WTC11 (cell line): ENCODE data around the gene MEP1A. TPM values are rescaled to one million over a fixed set of nuclear protein-coding genes. Genes with fewer than 3 reads are reported as not detected.

Experiments
- ATAC-seq: fragments of 200-7000 bp; cut with Tn5 transposase; 2 replicates; pipeline ENCODE4 v1.10.0; 2021; ENCODE audit warnings: mild to moderate bottlenecking, moderate library complexity
- CTCF ChIA-PET: fragments of 300-600 bp; sonication (Branson Sonifier 250); formaldehyde crosslinking; loops from one replicate; lab custom pipeline; 2021; ENCODE audit warnings: antibody characterized with exemption; lab: Charles Lee
- POLR2A ChIA-PET: fragments of 350-600 bp; sonication (Branson Sonifier 250); formaldehyde crosslinking; loops from one replicate; lab custom pipeline; 2021; ENCODE audit warnings: antibody characterized with exemption; lab: Charles Lee
- DNase-seq: peaks from one replicate; pipeline ENCODE4 v3.0.0; 2021; ENCODE audit warnings: low spot score
- H3K27ac Mint-ChIP-seq: 2 replicates; pipeline ENCODE4 v1.8.0; 2021; ENCODE audit warnings: mixed read lengths
- H3K27me3 Mint-ChIP-seq: 2 replicates; pipeline ENCODE4 v1.8.0; 2021; ENCODE audit warnings: low read depth, mild to moderate bottlenecking, moderate library complexity, mixed read lengths
- H3K36me3 Mint-ChIP-seq: 2 replicates; pipeline ENCODE4 v1.8.0; 2021; ENCODE audit warnings: mixed read lengths
- H3K4me1 Mint-ChIP-seq: 2 replicates; pipeline ENCODE4 v1.8.0; 2022; ENCODE audit warnings: mixed read lengths
- H3K4me3 Mint-ChIP-seq: 2 replicates; pipeline ENCODE4 v1.8.0; 2021; ENCODE audit warnings: mild to moderate bottlenecking, moderate library complexity, mixed read lengths
- H3K9me3 Mint-ChIP-seq: 2 replicates; pipeline ENCODE4 v1.8.0; 2021; ENCODE audit warnings: mixed read lengths
- AFF4 ChIP-seq: sonication (generic); formaldehyde crosslinking; IDR thresholded peaks from 2 replicates; pipeline ENCODE4 v1.8.1; 2023; ENCODE audit warnings: mild to moderate bottlenecking, missing genetic modification reagents, borderline replicate concordance
- CBFB ChIP-seq: sonication (generic); formaldehyde crosslinking; IDR thresholded peaks from 2 replicates; pipeline ENCODE4 v1.8.1; 2022; ENCODE audit warnings: mild to moderate bottlenecking, low read depth, missing genetic modification reagents
- E2F5 ChIP-seq: sonication (generic); formaldehyde crosslinking; IDR thresholded peaks from 2 replicates; pipeline ENCODE4 v1.8.1; 2022; ENCODE audit warnings: mild to moderate bottlenecking, moderate library complexity, missing genetic modification reagents
- ELF4 ChIP-seq: sonication (generic); formaldehyde crosslinking; IDR thresholded peaks from 2 replicates; pipeline ENCODE4 v1.8.1; 2022; ENCODE audit warnings: low read depth, mild to moderate bottlenecking, moderate library complexity, missing genetic modification reagents
- HMGA2 ChIP-seq: fragments of 250-450 bp; sonication (Bioruptor Pico); IDR thresholded peaks from 2 replicates; pipeline ENCODE4 v1.4.0; 2021; ENCODE audit warnings: mild to moderate bottlenecking, moderate library complexity
- NFYB ChIP-seq: sonication (generic); formaldehyde crosslinking; conservative IDR thresholded peaks from 2 replicates; pipeline ENCODE4 v1.8.0; 2022; ENCODE audit warnings: low read depth, missing genetic modification reagents
- OVOL2 ChIP-seq: fragments of 250-450 bp; sonication (Bioruptor Pico); IDR thresholded peaks from 2 replicates; pipeline ENCODE4 v1.9.0; 2021; ENCODE audit warnings: mild to moderate bottlenecking, borderline replicate concordance
- SMAD4 ChIP-seq: sonication (generic); formaldehyde crosslinking; IDR thresholded peaks from 2 replicates; pipeline ENCODE4 v1.8.0; 2022; ENCODE audit warnings: mild to moderate bottlenecking, missing genetic modification reagents
- ZMAT4 ChIP-seq: fragments of 250-450 bp; sonication (Bioruptor Pico); IDR thresholded peaks from 2 replicates; pipeline ENCODE4 v1.9.0; 2021; ENCODE audit warnings: mild to moderate bottlenecking
- ZNF219 ChIP-seq: sonication (generic); formaldehyde crosslinking; IDR thresholded peaks from 2 replicates; pipeline ENCODE4 v1.8.0; 2023; ENCODE audit warnings: missing genetic modification reagents, mild to moderate bottlenecking, borderline replicate concordance
- ZNF416 ChIP-seq: fragments of 250-450 bp; sonication (Bioruptor Pico); IDR thresholded peaks from 2 replicates; pipeline ENCODE4 v1.9.0; 2021; ENCODE audit warnings: mild to moderate bottlenecking, inconsistent platforms
- total RNA-seq: library from RNA; stranded (reverse); gene quantifications from 3 replicates; pipeline ENCODE4 v1.2.3, GENCODE V29; 2021
- TF ChIP-seq, protein P1 (sequence below): fragments of 200-600 bp; IDR thresholded peaks from 2 replicates; pipeline ENCODE4 v1.8.0; 2022; ENCODE audit warnings: antibody characterized with exemption
- TF ChIP-seq, protein P2 (sequence below): sonication (generic); formaldehyde crosslinking; IDR thresholded peaks from 2 replicates; pipeline ENCODE4 v1.8.0; 2022; ENCODE audit warnings: mild to moderate bottlenecking, missing genetic modification reagents
- TF ChIP-seq, protein P3 (sequence below): sonication (generic); formaldehyde crosslinking; IDR thresholded peaks from 2 replicates; pipeline ENCODE4 v1.8.1; 2023; ENCODE audit warnings: mild to moderate bottlenecking, missing genetic modification reagents, moderate library complexity

The MEP1A gene
- total RNA-seq, 1 experiment from 2014 or later: 0.09 TPM

DNA sequence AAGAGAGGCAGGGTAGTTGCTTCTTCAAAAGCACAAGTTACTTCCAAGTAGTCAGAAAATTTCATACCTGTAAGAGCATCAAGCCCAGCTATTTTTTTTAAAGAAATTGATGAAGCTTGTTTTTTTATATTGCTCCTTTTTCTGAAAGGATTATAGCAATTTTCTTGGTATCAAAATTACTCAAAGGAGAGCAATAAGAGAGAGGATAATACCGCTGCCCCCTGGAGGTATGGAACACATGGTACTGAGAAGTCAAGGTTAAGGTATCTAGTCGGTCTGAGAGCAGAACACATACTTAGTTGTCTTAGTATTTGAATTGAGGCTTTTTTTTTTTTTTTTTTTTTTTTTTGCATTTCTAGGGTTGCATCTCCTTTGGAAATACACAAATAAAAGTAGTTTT, 69.2 kb downstream of the MEP1A start (continued):
- TF ChIP-seq AFF4 (no peak), SMAD4 (CRISPR knock-in tag) (no peak), NFYB (no peak), ZMAT4 (no peak), OVOL2 (no peak), E2F5 (CRISPR knock-in tag) (no peak), ZNF219 (CRISPR knock-in tag) (no peak)
- TF ChIP-seq, protein P1, sequence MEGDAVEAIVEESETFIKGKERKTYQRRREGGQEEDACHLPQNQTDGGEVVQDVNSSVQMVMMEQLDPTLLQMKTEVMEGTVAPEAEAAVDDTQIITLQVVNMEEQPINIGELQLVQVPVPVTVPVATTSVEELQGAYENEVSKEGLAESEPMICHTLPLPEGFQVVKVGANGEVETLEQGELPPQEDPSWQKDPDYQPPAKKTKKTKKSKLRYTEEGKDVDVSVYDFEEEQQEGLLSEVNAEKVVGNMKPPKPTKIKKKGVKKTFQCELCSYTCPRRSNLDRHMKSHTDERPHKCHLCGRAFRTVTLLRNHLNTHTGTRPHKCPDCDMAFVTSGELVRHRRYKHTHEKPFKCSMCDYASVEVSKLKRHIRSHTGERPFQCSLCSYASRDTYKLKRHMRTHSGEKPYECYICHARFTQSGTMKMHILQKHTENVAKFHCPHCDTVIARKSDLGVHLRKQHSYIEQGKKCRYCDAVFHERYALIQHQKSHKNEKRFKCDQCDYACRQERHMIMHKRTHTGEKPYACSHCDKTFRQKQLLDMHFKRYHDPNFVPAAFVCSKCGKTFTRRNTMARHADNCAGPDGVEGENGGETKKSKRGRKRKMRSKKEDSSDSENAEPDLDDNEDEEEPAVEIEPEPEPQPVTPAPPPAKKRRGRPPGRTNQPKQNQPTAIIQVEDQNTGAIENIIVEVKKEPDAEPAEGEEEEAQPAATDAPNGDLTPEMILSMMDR: no peak
- TF ChIP-seq, protein P2, sequence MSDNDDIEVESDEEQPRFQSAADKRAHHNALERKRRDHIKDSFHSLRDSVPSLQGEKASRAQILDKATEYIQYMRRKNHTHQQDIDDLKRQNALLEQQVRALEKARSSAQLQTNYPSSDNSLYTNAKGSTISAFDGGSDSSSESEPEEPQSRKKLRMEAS (CRISPR knock-in tag): no peak
- TF ChIP-seq, protein P3, sequence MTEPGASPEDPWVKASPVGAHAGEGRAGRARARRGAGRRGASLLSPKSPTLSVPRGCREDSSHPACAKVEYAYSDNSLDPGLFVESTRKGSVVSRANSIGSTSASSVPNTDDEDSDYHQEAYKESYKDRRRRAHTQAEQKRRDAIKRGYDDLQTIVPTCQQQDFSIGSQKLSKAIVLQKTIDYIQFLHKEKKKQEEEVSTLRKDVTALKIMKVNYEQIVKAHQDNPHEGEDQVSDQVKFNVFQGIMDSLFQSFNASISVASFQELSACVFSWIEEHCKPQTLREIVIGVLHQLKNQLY: no peak

- no peak for TF ChIP-seq CBFB (CRISPR knock-in tag)
- DNase-seq (no peak), ATAC-seq (no peak)
- Mint-ChIP-seq H3K9me3 (peaks cover 4% of the 10 kb centered on the region; the same call in 1 of the 2 replicates), H3K27ac (no peak overlapping the region), H3K27me3 (no peaks in the 10 kb centered on the region), H3K4me3 (no peak overlapping the region), H3K36me3 (no peaks in the 10 kb centered on the region), H3K4me1 (peaks cover 24% of the 10 kb centered on the region)
- ChIA-PET CTCF (interaction anchor here (1.2 kb wide), 1 partner anchor 8 kb away, joined by 3 read pairs; no protein-coding TSS in a partner anchor), POLR2A (no interaction called here)
Observed at GRCh38 chr6:46863791-46864190, 70.6 kb downstream of the MEP1A start.

- ChIA-PET CTCF (interaction anchor here (1.2 kb wide), 1 partner anchor 10 kb away, joined by 3 read pairs; no protein-coding TSS in a partner anchor), POLR2A (no interaction called here)
- no peak overlapping the region for H3K4me3 Mint-ChIP-seq
- peaks cover 4% of the 10 kb centered on the region; the same call in 1 of the 2 replicates for H3K9me3 Mint-ChIP-seq
- no peaks in the 10 kb centered on the region for H3K27me3 Mint-ChIP-seq
- TF ChIP-seq ELF4: no peak
- TF ChIP-seq OVOL2: no peak
- TF ChIP-seq ZNF416 (CRISPR knock-in tag): no peak
- TF ChIP-seq, protein P3: no peak
- TF ChIP-seq HMGA2 (CRISPR knock-in tag): no peak
- peaks cover 24% of the 10 kb centered on the region for H3K4me1 Mint-ChIP-seq
- ATAC-seq: no peak
- no peak for DNase-seq
- H3K27ac Mint-ChIP-seq: no peak overlapping the region
- no peaks in the 10 kb centered on the region for H3K36me3 Mint-ChIP-seq
Observed at GRCh38 chr6:46865221-46865620, 72.0 kb downstream of the MEP1A start.
